ENCODE data around the gene RNH1.
A peak's percentile ranks its signal among the peaks of the same experiment; 100 is the strongest.

Gene RNH1

GRCh38 chr11:506995-507726, at the start of gene RNH1:
RNH1 (minus strand) TSS chr11:507242; CDS start chr11:502162, 5,080 bp downstream.
- peak; percentile 62 to 76 for DNase-seq

GRCh38 chr11:555780-556661, 49.0 kb upstream of the RNH1 start:
- no peak for DNase-seq

DNA sequence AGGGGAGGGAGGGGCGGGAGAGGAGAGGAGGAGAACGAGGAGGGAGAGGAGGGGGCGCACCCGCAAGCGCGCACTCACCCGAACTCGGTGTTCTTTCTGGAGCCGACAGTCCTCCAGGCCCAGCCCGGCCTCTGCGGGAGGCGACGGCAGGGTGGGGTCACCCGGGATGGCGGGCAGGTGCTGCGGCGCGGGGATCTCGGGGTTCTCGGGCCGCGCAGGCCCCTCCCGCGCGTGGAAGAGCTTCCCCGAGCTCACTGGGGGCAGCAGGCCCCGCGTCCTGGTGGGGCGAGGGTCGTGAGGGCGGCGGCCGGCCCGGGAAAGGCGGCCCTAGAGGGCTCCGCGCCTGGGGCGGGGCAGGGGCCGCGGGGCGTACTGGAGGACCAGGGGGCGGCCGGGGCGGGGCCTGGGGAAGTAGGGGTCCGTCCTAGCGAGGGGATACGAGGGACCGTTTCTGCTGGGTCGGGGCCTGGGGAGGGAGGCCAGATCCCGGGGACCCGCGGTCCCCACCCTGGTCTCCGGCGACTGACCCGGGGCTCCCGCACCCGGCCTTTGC, 48.3 kb upstream of the RNH1 start:
- DNase-seq = no peak

GRCh38 chr11:554428-555226, 47.6 kb upstream of the RNH1 start:
- DNase-seq = peak in 1 of 2 experiments; percentile 57

DNA sequence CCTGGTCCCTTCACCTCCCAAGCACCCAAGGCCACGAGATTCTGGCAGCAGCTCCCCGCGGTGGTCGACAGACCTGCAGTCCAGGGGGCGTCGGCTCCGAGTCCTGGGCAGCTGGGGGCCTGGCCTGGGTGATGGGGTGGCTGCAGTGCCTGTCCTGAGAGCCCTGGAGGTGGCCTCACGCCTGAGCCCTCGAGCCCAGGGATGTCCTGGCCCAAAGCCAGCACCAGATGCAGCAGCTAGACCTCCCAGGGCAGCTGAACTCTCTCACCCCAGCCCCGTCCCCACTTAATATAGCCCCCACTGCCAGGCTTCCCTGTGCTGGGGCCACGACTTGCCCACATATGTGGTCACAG, 46.9 kb upstream of the RNH1 start:
- no peak for DNase-seq

DNA sequence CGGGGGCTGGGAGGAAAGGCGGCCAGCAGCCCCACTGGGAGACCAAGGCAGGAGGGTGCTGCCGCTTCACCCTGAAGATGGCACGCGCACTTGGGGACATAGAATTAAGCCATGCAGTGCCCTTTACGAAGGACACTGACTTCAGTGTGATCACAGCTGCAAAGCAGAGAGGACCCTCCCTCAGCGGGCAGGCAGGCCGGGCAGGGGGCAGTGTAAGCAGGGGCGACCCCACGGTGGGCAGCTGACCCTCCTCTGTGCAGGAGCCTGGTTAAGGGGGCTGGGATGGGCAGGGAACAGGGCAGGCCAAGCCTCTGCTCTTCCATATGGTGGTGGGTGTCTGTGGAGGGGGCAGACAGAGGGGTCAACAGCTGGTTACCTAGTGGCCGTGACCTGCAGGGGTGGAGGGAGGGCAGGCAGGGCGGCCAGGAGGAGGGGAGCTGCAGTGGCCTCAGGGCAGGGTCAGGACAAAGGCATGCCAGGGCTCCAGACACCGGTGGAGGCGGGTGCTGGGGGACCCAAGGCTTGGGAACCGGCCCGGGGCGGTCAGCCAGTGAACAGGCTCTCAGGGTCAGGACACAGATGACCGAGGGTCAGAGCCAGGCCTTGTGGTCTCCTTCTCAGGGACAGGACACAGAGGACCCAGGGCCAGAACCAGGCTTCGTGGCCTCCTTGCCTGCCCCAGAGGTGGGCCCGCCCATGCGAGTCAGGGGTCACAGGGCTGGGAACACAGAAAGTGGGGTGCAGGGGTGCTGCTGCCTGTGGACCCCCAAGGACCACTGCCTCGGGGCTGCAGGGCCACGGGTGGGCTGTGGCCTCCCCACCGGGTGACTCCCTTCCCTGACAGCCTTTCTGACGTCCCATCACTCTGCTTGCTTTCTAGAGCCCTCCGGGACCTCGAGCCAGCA, 46.3 kb upstream of the RNH1 start:
- no peak for DNase-seq

- no peak for DNase-seq
Measured at GRCh38 chr11:551596-551995, 44.6 kb upstream of the RNH1 start.

- no peak for DNase-seq
Measured at GRCh38 chr11:551131-551530, 44.1 kb upstream of the RNH1 start.

DNA sequence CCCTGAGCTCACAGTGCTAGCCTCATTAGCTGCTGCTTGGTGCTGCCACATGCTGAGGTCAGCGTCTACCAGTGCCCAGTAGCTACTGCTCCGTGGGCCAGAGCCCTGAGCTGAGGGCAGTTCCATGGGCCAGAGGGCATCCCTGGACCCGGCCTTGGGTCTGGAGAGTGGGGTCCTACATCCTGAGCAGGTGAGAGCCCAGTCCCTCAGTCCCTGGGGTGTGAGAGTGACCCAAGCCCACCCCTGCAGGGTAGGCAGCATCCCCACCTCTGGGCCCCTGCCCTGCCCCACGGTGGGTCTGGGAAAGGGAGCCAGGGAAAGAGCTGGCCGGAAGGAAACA, 43.7 kb upstream of the RNH1 start:
- DNase-seq = no peak

DNA sequence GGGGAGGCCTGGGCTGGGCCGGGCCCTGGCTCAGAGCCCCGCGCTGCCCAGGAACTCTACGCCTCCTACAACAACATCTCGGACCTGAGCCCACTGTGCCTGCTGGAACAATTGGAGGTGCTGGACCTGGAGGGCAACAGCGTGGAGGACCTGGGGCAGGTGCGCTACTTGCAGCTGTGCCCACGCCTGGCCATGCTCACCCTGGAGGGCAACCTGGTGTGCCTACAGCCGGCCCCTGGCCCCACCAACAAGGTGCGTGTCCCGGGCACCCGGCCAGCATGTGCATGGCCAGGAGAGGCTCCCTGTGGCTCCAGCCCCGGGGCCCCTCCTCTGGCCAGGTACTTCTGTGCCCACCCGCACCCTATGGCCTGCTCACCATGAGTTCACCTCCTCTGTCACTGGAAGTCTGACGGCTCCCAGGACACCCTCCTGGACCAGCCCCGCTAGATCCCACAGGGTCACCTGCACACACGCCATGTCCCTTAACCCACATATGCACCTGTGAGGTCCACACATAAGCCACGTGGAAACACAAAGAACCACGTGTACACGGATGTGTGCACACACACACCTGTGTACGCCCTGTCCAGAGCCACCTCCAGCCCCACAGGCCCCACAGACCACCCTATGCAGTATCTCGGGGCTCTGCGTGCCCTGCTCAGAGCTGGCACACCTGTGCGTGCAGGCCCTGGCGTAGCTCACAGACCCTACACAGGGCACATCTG, 43.1 kb upstream of the RNH1 start:
- no peak for DNase-seq

- DNase-seq = no peak
Measured at GRCh38 chr11:548700-549603, 41.9 kb upstream of the RNH1 start.

DNA sequence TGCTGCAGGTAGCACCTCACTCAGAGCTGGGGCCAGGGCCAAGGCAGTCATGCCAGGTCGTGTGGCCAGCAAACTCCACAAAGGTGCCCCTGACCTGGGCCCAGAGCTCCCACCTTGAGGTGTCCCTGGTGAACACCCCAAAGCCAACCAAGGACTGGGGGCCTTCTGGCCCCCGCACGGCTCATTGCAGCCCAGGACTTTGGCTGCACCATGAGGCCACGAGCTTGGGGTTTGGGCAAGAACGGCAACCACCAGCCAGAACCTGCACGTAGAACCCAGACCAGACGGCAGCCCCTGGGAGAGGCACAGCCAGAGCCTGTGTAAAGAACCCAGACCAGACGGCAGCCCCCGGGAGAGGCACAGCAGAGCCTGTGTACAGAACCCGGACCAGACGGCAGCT, 38.1 kb upstream of the RNH1 start:
- DNase-seq = no peak

GRCh38 chr11:544817-545166, 37.8 kb upstream of the RNH1 start:
- DNase-seq = no peak

- DNase-seq = no peak
Measured at GRCh38 chr11:541433-541885, 34.4 kb upstream of the RNH1 start.

- no peak for DNase-seq
Measured at GRCh38 chr11:540583-541432, 33.8 kb upstream of the RNH1 start.

DNA sequence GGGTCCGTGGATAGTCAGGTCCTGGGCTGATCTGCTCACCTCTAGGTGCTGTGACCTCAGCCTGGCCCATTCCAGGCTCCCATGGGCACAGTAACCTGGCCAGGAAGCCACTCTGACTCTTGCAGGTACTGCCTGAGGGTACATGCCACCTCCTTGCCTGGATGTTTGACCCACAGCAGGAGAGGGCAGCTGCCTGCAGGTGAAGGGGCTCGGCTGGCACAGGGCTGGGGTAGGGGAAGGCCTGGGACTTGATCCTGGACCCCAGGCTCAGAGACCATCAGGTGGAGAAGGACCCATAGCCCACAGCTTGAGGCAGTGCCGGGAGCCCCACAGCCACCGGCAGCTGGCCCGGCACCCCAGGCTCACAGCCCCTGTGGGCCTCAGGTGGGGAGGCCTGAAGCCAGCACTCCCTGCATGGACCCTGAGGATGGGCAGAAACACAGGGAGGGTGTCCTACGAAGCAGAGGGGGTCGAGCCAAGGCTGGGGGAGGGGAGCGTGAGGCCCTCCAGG, 33.0 kb upstream of the RNH1 start:
- DNase-seq = no peak

DNA sequence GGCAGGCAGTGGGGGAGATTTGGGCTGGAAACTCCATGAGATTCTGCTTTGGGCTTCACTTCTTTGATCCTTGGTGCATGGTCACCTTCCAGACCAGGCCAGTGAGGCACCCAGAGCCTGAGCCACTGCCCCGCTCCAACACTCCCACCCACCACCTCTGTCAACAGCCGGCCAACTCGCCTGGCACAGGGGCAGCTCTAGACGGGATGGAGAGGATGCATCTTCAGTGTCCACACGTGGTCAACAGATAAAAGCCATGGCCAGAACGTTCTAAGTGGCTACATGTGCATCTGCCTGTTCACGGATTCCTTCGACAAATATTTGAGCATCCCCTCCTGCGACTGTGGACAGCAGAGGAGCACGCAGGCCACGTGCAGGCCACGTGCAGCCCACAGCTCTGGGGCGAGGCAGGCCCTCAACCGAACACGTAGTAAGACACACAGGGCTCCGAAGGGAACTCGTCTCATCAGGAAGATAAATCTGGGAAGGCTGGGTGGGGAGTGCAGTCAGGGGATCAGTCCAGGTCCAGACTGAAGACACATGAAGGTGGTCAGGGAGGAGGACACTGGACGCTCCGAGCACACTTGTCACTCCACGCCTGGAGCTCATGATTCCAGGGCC, 31.5 kb upstream of the RNH1 start:
- DNase-seq = no peak

DNA sequence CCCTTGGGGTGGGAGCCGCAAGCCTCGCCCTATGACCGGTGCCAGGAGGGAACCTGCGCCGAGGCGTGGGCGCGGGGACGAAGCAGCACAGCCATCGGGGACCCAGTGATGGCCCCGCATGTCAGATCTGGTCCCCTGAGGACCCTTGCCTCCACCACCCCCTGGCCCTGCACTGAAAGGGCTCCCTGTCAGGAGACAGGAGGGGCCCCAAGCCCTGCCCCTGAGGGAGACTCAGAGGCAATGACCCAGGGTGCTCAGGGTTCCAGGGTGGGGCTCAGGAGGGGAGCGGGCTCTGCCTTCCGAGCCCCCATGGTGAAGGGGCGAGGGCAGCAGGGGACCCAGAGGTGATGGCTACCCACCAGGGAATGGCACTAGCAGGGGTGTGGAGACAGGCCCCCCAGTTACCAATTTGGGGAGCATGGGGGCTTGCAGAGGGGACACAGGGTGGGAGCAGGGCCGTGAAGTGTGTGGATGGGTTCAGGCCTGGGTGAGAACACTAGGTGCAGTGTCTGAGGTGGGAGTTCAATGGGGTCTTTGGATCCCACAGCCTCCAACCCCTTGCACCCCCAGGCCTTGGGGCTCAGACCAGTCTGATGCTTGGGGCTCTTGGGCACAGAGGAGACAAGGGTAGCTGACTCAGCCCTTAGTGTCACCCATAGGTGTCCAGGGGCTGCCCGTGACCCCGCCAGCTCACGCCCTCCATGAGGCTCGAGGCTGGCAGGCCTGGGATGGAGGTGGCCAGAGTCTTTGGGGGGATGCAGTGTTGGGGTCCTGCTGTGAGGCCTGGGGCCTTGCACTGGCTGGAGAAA, 30.8 kb upstream of the RNH1 start:
- no peak for DNase-seq

All from SHP77 (cell line).